ENCODE measurements around the gene ARHGAP12. TPM values are rescaled to one million over a fixed set of nuclear protein-coding genes. Genes with fewer than 3 reads are reported as not detected.

Gene ARHGAP12
- total RNA-seq (ENCODE audit: low replicate concordance) = 45.9 and 68.9 TPM in 2 replicates

GRCh38 chr10:31928549-31929260, at the start of gene ARHGAP12:
Gene ARHGAP12, minus strand, starts transcription at chr10:31928831. Its CDS starts 19,976 bp downstream, at chr10:31908855.
- H2AFZ ChIP-seq (replicated peaks) = peak within 1 kb of the TSS; percentile 88
- peak; percentile 95 for DNase-seq (ENCODE audit: low spot score)
- peak within 1 kb of the TSS; percentile 46 for H3K9ac ChIP-seq
- H3K27me3 ChIP-seq = peaks cover 8% of the 10 kb centered on the region
- H3K9me3 ChIP-seq (ENCODE audit: low read depth) = no peaks in the 10 kb centered on the region
- Mint-ChIP-seq H3K36me3 (peaks cover 2% of the 10 kb centered on the region), H3K27me3 (ENCODE audit: insufficient read depth, low read depth) (no peaks in the 10 kb centered on the region), H3K4me3 (peak within 1 kb of the TSS; percentile 96), H3K27ac (no peak within 1 kb of the TSS), H3K4me1 (peaks cover 23% of the 10 kb centered on the region), H3K9me3 (no peaks in the 10 kb centered on the region)
- peaks cover 7% of the 10 kb centered on the region for H3F3A ChIP-seq (ENCODE audit: low read depth)
- peak within 1 kb of the TSS; percentile 94 for H3K27ac ChIP-seq
- peak within 1 kb of the TSS; percentile 99 for H3K4me2 ChIP-seq
- TF ChIP-seq EZH2 (IDR thresholded peaks at IDR 0.05) (no peak), EZH2phosphoT487 (IDR thresholded peaks at IDR 0.05) (no peak)
- TF ChIP-seq, protein P1, sequence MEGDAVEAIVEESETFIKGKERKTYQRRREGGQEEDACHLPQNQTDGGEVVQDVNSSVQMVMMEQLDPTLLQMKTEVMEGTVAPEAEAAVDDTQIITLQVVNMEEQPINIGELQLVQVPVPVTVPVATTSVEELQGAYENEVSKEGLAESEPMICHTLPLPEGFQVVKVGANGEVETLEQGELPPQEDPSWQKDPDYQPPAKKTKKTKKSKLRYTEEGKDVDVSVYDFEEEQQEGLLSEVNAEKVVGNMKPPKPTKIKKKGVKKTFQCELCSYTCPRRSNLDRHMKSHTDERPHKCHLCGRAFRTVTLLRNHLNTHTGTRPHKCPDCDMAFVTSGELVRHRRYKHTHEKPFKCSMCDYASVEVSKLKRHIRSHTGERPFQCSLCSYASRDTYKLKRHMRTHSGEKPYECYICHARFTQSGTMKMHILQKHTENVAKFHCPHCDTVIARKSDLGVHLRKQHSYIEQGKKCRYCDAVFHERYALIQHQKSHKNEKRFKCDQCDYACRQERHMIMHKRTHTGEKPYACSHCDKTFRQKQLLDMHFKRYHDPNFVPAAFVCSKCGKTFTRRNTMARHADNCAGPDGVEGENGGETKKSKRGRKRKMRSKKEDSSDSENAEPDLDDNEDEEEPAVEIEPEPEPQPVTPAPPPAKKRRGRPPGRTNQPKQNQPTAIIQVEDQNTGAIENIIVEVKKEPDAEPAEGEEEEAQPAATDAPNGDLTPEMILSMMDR (IDR thresholded peaks at IDR 0.05) = no peak
- H4K20me1 ChIP-seq (ENCODE audit: low read depth) = peaks cover 31% of the 10 kb centered on the region
- H3K36me3 ChIP-seq = no peaks in the 10 kb centered on the region
- H3K4me1 ChIP-seq = peaks cover 11% of the 10 kb centered on the region
- peaks cover 42% of the 10 kb centered on the region for H3K79me2 ChIP-seq (ENCODE audit: low read depth)
- peak within 1 kb of the TSS; percentile 74 for H3K4me3 ChIP-seq

GRCh38 chr10:31978156-31978483, 49.5 kb upstream of the ARHGAP12 start:
- H3K36me3 ChIP-seq = no peaks in the 10 kb centered on the region
- H3K4me1 ChIP-seq = peaks cover 9% of the 10 kb centered on the region
- H3K27ac Mint-ChIP-seq = no peak overlapping the region
- H3K9me3 Mint-ChIP-seq = peaks cover 16% of the 10 kb centered on the region
- no peaks in the 10 kb centered on the region for H3F3A ChIP-seq (ENCODE audit: low read depth)
- no peak overlapping the region for H3K9ac ChIP-seq
- no peaks in the 10 kb centered on the region for H4K20me1 ChIP-seq (ENCODE audit: low read depth)
- H3K9me3 ChIP-seq (ENCODE audit: low read depth) = no peaks in the 10 kb centered on the region
- H3K4me1 Mint-ChIP-seq = peaks cover 10% of the 10 kb centered on the region
- no peak overlapping the region for H3K4me3 Mint-ChIP-seq
- no peaks in the 10 kb centered on the region for H3K79me2 ChIP-seq (ENCODE audit: low read depth)
- no peak for DNase-seq (ENCODE audit: low spot score)
- no peak overlapping the region for H3K4me2 ChIP-seq
- no peaks in the 10 kb centered on the region for H3K27me3 ChIP-seq
- no peak overlapping the region for H3K4me3 ChIP-seq
- H2AFZ ChIP-seq (replicated peaks) = no peak overlapping the region
- no peaks in the 10 kb centered on the region for H3K27me3 Mint-ChIP-seq (ENCODE audit: insufficient read depth, low read depth)
- TF ChIP-seq, protein P1 (IDR thresholded peaks at IDR 0.05) = no peak
- TF ChIP-seq EZH2 (IDR thresholded peaks at IDR 0.05) = no peak
- TF ChIP-seq EZH2phosphoT487 (IDR thresholded peaks at IDR 0.05) = no peak
- H3K27ac ChIP-seq = no peak overlapping the region
- H3K36me3 Mint-ChIP-seq = peaks cover 4% of the 10 kb centered on the region

- Histone ChIP-seq H3K4me2 (no peak overlapping the region), H3K27me3 (no peaks in the 10 kb centered on the region), H4K20me1 (ENCODE audit: low read depth) (no peaks in the 10 kb centered on the region), H3K9ac (no peak overlapping the region), H3K4me1 (peaks cover 9% of the 10 kb centered on the region), H3K4me3 (no peak overlapping the region), H3F3A (ENCODE audit: low read depth) (no peaks in the 10 kb centered on the region), H3K27ac (no peak overlapping the region), H3K9me3 (ENCODE audit: low read depth) (no peaks in the 10 kb centered on the region), H3K79me2 (ENCODE audit: low read depth) (no peaks in the 10 kb centered on the region), H2AFZ (replicated peaks) (no peak overlapping the region), H3K36me3 (no peaks in the 10 kb centered on the region)
- TF ChIP-seq EZH2phosphoT487 (IDR thresholded peaks at IDR 0.05) (no peak), EZH2 (IDR thresholded peaks at IDR 0.05) (no peak)
- TF ChIP-seq, protein P1 (IDR thresholded peaks at IDR 0.05) = no peak
- Mint-ChIP-seq H3K4me1 (peaks cover 10% of the 10 kb centered on the region), H3K27me3 (ENCODE audit: insufficient read depth, low read depth) (no peaks in the 10 kb centered on the region), H3K4me3 (no peak overlapping the region), H3K27ac (no peak overlapping the region), H3K9me3 (peaks cover 16% of the 10 kb centered on the region), H3K36me3 (peaks cover 4% of the 10 kb centered on the region)
- no peak for DNase-seq (ENCODE audit: low spot score)
Measured at GRCh38 chr10:31977440-31978155, 49.0 kb upstream of the ARHGAP12 start.

Measured in neural progenitor cell (in vitro differentiated cells).